ENCODE measurements around the gene CFAP46.
"Not testable (repeated sequence)": the region's sequence is repeated elsewhere in the genome, so short reads cannot be mapped to it uniquely, and the experiment has no call there.

Gene CFAP46

DNA sequence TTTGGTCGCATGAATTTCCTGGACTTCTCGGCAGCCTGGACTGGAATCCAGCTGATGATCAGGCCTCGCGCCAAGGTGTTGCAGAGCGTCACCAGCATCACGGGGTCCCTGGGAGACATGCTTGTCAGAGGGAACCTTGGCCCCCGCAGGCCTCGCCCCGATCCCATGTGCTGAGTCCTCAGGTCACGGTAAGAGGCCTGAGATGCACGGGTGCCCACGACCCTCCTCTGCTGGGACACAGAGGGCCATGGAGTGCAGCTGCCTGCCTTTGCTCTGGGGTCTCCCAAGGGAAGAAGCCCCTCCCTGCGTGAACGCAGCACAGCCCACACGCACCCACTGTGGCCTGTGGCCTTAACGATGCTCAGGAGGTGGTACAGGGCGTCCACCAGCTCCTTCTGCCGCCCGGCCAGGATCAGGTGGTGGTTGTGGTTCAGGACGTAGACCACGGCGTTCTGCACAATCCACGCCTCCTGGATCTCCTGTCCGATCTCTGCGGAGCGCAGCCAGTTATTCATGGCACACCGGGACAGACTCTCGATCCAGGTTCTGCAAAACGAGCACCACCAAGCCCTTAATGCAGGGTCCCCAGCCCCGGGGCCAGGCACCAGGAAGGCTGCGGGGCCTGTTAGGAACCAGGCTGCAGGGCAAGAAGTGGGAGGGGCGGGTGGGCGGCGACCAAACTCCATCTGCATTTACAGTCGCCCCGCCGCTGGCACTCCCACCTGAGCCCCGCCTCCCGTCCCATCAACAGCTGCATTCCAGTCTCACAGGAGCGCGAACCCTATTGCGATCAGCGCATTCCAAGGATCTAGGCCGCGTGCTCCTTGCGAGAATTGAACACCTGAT lies 29.4 kb downstream of the CFAP46 start:
- DNase-seq = no peak

DNA sequence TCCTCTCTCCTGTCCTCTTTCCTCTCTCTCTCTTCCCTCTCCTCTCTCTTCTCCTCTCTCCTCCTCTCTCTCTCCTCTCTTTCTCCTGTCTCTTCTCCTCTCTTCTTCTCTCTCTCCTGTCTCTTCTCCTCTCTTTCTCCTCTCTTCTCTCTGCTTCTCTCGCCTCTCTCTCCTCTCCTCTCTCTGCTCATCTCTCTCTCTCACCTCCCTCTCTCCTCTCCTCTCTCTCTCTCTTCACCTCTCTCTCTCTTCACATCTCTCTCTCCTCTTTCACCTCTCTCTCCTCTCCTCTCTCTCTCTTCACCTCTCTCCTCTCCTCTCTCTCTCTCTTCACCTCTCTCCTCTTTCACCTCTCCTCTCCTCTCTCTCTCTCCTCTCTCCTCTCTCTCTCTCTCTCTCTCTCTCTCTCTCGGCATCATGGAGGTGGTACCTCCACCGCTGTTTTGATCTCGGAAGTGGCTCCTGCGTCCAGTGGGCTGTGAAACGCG lies 30.1 kb downstream of the CFAP46 start:
- no peak for DNase-seq

DNA sequence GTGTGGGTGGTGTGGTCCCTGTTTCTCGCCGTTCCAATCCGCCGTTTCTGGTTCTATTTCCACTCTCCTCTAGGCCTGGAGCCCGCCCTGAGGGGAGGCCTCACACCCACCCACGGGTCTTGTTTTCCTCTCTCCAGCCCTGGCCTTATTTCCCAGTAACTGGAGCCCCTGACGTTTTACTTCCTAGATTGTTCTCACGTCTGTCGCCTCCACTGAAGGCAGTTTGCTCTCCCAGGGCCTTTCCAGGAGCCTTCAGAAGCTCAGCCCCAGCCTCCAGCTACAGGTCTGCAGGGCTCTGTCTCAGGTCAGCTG lies 30.6 kb downstream of the CFAP46 start:
- DNase-seq = no peak

DNA sequence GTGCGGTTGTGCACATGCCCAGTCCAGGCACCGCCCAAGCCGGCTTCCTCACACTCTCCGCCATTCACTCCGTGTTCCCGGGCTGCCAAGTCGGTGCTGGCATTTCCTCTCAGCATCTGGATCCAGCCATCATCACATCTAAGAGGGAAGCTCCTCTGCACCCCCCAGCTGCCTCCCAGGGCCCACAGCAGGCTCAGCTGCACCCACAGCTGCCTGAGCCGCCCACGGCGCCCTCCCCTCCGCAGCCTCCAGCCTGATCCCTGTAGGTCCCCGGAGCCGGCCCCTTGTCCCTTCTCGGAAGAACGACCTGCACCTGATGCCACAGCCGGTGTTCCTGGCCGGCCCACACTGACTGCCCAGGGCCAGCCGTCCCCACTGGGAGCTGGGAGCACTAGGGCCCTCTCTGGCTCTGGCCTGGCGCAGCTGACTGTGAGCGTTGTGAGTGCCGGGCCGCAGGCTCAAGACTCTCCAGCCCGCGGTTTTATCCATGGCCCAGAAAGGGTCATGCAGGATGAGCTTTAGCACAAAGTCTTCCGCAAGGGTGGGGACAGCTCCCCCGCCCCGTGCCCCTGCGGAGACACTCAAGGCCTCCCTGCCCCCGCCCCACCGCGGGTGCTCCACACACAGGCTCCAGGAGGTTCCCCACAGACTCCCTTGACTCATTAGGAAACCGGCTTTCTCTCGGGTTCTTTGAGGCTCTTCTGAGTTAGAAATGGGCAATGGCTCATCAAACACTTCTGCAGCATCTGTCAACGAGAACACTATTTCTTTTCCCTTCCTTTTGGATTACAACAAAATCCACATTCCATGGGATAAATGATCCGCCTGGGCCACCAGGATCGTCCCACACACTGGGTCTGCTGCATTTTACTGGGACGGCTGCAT lies 31.2 kb downstream of the CFAP46 start:
- DNase-seq = no peak

DNA sequence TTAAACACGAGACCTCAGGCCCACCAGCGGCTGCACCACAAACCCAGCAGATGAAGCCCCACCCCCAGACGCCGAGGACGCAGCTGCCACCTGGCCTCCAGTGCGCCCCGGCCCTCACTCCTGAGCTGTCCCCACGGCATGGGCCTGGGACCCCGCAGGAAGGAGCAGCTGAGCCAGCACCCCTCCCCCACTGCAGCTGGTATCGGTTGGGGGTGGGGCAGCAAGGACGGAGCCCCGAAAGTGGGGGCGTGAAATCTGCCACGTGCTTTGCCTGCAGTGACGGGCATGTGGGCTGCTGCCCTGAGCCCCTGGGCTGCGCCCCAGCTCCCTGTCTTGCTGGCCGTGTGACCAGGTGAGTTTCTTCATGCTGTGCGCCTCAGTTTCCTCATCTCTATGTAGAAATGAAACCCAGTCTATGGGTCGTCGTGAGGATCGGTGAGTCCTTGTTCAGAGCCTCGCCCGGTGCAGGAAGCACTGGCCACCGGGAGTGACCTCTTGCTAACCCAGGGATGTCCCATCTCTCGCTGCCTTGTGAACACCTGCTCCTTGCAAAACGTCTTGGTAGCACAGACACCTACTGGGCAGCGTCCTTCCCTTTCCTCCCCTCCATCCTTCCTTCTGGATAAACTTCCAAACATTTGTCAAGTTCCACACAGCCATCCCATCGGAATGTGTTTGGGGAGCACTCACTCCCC lies 32.0 kb downstream of the CFAP46 start:
- no peak for DNase-seq

DNA sequence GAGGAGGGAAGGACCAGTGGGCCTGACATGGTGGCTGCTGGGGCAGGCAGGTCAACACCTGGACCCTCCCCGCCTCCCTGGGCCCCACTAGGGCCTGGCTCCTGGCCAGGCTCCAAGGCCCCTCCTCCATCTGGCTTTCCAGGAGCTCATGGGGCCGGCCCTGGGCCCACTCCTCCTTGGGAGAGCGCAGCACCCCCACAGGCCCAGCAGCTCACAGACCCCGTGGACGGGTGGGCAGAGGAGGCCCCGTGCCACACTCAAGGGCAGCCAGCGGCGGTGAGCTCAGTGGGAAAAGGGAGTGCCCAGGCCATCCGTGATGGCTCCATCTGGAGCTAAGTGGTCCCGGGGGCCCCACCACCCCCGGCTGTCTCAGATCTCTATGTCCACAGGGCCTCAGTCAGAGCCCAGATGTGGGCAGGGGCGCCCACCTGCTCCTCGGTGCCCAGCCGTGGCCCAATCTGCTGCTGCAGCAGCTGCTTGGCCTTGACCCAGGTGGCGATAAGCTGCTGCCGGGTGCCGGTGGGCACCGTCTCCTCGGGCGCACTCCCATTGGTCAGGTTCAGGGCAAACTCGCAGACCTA lies 32.8 kb downstream of the CFAP46 start:
- no peak for DNase-seq

DNA sequence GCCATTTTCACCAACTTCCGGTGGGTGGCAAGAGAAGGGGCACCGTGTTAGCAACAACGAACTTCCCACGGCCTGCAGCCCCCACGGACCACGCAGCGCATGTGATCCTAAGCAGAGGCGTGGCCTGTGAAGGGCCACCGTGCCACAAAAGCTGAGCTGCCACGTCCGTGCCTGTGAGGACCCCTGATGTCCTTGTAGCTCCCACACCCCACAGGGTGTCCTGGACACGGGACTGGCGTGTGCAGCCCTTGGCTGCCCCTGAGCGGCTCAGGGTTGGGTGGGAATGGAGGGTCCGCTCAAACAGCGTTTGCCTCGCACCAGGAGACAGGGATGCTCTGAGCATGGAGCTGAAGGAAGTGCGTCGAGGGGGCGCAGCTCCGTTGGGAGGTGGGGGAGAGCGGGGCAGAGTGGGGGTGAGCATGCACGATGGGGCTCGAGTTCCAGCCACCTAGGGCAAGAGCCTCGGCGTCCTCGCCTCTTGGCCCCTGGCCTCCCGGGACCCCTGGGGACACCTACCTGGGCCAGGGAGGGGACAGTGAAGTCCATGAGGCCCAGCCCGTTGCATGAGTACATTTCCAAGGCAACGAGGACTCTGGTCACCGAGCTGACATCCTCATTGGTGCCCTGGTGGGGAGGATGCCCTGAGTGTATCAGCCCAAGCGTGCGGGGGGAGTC lies 33.6 kb downstream of the CFAP46 start:
- DNase-seq = no peak

DNA sequence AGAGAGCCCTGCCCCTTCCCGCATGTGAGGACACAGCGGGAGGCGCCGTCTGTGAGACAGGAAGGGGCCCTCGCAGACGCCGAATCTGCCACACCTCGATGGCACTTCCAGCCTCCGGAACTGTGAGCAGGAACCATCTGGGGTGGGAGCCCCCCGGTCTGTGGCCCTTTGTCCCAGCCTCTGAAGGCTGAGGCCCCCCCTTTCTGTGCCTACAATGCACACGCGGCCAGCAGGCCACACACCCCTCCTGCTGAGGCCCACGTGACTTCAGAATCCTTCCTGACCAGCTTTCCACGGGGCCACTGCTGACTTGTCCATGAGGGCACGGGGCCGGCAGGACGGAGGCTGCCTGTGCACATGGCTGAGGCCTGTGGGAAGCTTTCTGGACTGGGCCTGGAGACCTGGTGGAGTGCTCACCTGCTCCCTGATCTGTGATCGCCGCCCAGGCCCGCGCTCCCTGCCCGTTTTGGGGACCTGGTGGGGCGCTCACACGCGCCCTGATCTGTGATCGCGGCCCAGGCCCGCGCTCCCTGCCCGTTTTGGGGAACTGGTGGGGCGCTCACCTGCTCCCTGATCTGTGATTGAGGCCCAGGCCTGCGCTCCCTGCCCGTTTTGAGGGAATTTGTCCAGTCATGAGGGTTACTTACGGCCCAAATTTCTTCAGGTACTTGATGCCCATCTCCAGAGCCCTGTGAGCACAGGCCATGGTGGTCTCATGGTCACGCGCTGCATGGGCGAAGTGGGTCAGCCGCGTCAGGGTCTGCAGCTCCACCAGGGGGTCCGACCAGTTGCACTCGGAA lies 34.3 kb downstream of the CFAP46 start:
- no peak for DNase-seq

DNA sequence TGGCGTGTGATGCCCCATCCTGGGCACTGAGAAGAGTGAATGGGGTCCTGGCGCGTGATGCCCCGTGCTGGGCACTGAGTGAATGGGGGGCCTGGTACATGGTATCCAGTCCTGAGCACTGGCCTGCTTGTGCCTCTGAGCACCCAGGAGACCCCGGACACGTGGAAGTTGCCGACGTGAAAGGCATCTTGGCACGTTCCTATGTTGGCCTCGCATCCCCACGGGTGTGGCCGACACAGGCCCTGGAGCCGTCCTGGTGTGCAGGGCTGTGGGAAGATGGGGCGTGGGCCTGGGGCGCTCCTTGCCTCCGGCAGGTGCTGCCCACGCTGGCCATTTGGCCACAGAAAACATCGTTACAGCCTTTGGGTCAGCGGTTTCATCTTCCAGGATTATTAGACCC lies 35.5 kb downstream of the CFAP46 start:
- DNase-seq = no peak

DNA sequence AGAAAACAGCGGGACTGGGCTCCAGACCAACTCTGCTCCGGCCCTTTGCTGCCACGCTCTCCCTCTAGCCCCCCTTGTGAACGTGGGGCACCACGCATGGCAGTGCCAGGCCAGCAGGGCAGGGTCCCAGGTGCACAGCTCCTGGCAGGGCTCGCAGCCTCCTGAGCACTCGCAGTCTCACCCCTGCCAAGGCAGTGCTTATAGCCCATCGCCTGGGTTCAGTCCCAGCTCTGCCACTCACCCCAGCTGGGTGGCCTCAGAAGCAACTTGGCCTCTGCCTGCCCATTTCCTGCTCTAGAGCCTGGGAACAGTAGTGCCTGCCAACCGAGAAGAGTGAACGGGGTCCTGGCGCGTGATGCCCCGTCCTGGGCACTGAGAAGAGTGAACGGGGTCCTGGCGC lies 36.3 kb downstream of the CFAP46 start:
- DNase-seq = no peak

DNA sequence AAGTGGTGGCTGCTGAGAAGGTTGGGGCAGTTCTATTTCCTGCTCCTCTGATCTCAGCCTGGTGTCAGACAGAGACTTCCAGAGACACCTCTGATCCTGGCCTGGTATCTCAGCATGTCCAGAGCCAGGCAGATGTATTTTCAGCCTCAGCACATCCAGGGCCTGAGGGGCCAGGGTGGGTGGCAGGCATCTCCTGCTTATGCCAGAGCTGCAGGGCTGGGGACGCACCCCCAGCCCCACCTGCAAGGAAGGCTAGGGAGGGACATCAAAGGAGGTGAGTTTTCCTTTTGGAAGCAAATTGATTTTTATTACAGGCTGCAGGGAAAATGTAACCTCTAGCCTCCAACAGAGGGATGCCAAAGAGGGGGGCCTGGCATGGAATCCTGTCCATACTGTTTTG lies 36.7 kb downstream of the CFAP46 start:
- DNase-seq = no peak

DNA sequence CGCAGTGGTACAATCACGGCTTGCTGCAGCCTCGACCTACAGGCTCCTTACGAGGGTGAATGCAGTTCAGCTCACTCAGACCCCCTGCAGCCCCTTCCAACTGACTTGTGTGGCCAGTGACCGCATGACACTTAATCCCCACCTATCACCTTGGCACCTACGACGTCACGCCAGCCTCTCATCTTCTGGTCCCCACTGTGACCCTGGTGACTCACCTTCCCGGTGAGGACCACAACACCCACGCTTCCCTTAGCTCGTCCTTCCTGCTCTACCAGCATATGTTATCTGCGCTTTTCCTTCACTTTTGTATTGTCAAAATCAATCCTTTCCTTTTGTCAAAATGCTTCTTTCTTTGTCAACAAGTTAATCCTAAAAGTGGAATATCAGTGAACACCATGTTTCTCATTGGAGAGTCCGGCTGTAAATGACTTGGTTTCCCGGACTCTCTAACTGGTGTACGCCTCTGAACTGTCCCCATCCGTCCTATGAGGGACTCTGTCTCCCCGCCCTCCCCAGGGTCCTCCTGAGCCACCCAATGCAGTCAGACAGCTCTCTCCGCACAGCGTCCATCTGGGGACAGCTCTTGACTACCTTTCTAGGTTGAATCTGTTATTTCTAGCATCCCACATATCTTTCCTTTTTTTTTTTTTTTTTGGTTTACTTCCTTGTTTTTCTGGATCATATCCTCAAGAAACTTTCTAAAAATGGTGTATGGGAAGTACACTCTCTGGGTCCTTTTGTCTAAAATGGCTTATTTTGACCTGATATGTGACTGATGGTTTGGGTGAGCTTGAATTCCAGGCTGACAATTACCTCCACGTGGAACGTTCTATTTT lies 37.3 kb downstream of the CFAP46 start:
- DNase-seq = peak; percentile 70

DNA sequence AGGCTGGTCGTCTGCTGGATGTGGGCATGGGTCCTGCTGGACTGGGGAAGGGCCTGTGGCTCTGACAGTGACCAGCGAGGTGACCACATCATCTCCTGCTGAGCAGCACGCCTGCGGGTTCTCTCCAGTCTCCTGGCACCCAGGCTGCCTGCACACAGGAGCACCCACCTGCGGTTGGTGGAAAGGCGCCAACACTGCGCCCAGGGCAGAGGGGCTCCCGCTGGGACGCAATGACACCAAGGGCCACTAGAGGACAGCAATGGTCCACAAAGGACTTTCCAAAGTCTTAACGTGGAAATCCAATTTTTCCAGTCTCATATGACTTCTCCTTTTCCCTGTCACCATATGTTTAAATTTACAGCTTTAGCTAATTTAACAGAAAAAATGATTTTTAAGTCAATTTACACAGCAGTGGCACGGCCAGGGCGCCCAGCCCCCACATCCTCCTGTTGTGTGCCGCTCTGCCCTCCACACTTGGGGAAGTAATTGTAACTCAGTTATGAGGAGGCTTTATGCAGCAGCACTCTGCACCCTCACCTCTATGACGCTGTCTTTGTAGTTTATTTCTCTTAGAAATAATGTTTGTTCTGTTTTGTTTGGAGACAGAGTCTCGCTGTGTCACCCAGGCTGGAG lies 38.1 kb downstream of the CFAP46 start:
- peak; percentile 74 for DNase-seq

DNA sequence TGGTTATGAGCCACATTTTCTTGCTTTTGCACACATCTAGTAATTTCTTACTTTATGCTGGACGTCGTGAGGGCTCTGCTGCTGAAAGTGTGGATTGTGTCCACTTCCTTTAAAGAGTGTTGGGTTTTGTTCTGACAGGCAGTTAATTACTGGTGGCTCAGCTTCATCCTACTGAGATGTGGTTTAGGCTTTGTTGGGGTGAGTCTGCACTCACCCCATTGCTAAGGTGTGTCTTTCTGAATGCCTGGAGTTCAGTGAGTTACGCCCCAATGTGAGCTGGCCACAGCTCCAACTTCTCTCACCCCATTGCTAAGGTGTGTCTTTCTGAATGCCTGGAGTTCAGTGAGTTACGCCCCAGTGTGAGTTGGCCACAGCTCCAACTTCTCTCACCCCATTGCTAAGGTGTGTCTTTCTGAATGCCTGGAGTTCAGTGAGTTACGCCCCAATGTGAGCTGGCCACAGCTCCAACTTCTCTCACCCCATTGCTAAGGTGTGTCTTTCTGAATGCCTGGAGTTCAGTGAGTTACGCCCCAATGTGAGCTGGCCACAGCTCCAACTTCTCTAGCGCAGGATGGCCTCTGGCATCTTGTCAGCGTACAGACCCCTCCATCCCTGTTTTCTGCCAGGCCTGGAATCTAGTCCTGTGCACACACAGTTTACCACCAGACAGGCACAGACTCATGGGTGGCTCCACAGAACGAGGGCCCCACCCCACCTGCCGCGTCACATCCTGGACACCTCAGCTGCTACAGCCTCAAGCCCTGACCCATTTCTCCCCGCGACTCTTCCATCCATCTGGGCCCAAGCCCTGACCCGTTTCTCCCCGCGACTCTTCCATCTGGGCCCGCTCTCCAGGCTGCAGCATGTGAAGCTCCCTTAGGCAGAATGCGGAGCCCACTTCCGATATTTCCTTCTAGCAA lies 39.5 kb downstream of the CFAP46 start:
- not testable (repeated sequence) for DNase-seq

DNA sequence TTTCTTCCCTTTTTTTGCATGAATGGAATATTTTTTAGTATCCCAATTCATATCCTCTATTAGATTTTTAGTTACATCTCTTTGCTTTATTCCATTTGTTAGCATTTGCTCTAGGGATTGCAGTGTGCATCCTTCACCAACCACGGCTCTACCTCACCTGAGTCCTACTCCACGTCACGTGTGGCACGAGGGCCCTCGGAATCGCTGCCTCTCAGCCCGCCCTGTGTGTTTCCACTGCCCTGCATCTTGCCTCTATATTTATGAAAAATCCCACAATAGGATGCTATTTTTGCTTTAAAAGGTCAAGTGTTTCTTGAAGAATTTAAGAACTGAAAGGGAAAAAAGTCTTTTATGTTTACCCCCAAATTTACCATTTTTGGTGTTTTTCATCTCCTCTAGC lies 41.0 kb downstream of the CFAP46 start:
- no peak for DNase-seq

DNA sequence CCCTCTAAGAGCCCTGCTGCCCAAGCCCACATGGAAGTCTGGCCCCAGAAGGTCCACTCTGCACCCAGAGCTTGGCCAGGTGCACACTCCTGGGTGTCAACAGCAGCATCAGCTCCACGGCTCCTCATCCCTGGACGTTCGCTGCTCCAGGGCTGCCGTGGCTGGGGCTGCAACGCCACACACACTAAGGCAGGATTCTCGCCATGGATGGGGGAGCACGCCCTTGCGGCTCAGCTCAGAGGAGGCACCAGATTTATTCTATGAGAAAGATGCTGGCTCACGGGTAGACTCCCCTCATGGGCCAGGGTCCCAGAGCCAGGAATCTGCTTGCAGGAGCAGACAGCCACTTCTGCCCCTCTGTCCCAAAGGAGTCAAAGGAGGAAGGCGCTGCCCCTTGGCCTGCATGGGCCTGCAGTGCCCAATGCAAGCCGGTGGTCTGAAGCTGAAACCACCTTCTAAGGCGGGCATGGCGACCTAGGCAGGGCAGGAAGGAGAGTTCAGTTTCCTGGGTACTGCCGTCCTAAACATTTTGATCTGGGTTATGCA lies 42.1 kb downstream of the CFAP46 start:
- DNase-seq = no peak

DNA sequence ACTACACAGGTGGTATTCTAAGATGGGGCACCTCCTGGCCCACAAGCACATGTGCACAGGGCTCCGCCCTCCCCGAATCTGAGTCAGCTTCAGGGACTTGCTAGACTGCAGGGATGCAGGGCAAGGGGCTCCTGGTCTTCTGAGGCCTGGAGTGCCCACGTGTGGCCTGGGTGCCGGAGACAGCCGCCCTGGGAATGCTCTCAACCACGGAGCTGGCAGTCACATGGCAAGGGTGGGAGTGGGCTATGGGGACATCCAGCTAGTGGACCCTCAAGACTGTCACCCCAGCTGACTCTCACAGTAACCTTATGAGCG lies 42.7 kb downstream of the CFAP46 start:
- no peak for DNase-seq

DNA sequence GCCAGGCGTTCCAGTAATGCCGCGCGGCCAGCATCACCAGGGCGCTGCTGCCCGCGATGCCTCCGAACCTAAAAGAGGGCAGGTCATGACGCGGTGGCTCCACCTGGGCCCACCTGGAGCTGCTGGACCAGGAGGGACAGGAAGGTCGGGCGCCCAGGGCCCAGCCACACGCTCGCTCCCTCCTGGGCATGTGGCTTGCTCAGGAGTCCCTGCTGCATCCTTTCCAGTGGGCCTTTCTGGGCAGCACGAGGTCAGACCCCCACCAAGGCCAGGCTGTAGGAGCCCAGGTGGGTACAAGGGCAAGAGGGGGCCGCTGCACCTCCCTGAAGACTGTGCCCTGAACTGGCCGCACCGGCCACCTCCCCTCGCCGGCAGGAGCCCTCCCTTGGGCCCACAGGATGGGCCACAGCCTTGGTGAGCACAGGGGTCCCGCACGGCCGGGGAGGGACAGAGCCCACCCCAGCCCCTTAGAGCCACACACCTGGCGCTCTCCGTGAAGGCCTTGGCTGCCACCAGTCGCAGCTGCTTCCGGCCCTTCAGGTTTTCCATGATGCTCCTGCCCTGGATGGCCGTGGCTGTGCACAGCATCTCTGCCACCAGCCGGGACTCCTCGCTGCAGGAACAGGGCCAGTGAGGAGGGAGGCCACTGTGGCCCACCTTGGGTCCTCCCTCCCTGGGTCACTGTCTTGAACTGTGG lies 43.2 kb downstream of the CFAP46 start:
- no peak for DNase-seq
